ENCODE measurements around the gene NUDT16L1.

Gene NUDT16L1

GRCh38 chr16:4693296-4693955, at the start of gene NUDT16L1:
TSS of gene NUDT16L1 (plus strand) at chr16:4693562. CDS start at chr16:4693727, 165 bp downstream.
- peak; percentile 92 to 94 for DNase-seq (ENCODE audit: low read depth in 2 of 2)

- no peak for DNase-seq (ENCODE audit: low read depth in 2 of 2)
These were observed 46.4 kb upstream of the NUDT16L1 start for GRCh38 chr16:4646773-4647643.

GRCh38 chr16:4647644-4647980, 45.8 kb upstream of the NUDT16L1 start:
- DNase-seq (ENCODE audit: low read depth in 2 of 2): no peak

DNA sequence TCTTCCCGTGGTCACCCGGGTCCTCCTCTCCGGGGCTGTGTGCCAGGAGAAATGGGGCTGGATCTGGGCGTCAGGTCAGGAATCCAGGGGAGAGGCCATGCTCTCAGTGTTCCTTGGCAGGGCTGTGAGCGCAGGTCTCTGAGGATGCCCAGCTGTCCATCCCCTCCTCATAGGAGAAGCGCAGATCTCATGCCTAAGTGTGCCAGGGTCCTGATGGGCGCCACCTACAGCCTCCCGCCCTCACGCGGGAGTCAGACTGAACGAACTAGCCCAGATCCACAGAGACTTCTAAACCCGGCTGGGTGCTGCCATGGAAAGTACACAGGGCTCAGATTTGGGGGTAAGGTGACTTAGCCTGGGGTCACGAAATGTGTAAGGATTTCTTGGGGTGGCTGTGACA, 44.4 kb upstream of the NUDT16L1 start:
- DNase-seq (ENCODE audit: low read depth in 2 of 2): no peak

DNA sequence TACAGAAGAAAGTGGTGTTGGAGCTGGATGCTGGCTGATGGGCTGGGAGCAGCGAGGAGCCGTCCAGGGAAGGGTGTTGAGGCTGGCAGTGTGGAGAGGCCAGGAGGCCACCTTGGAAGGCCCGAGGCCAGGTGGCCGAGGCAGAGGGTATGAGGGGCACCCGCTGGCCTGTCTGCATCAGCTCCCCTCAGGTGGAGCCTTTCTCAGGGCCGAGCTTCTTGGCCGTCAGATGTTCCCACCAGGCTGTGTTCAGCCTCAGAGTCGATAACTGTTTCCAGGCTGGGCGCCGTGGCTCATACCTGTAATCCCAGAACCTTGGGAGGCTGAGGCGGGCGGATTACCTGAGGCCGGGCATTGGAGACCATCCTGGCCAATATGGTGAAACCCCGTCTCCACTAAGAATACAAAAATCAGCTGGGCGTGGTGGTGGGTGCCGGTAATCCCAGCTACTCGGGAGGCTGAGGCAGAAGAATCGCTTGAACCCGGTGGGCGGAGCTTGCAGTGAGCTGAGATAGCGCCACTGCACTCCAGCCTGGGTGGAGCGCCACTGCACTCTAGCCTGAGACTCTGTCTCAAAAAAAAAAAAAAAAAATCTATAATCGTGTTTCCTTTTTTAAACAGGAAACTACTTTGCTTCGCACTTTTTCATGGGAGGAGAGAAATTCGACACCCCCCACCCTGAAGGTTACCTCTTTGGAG, 43.5 kb upstream of the NUDT16L1 start:
- DNase-seq (ENCODE audit: low read depth in 2 of 2): no peak

DNA sequence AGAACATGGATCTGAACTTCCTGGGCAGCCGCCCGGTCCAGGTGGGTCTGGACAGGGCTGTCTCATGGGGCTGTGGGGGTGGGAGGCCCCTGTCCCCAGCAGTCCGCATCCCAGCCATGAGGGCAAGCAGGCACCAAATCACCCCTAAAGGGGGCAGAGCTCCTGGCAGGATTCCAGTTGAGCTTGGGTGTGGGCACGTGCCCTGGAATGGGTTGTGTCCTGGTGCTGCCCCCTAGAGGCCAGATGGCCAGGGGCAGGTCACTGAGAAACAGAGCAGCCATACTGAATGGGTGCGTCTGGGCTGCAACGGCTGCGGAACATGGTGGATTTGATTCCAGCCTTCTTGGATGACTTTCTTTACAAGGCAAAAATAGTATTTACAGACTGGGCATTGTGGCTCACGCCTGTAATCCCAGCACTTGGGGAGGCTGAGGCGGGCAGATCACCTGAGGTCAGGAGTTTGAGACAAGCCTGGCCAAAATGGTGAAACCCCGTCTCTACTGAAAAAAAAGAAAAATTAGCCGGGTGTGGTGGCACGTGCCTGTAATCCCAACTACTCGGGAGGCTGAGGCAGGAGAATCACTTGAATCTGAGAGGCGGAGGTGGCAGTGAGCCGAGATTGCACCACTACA, 42.8 kb upstream of the NUDT16L1 start:
- DNase-seq (ENCODE audit: low read depth in 2 of 2): peak; percentile 39 to 56

GRCh38 chr16:4651827-4652226, 41.5 kb upstream of the NUDT16L1 start:
- no peak for DNase-seq (ENCODE audit: low read depth in 2 of 2)

GRCh38 chr16:4652561-4652960, 40.8 kb upstream of the NUDT16L1 start:
- no peak for DNase-seq (ENCODE audit: low read depth in 2 of 2)

- no peak for DNase-seq (ENCODE audit: low read depth in 2 of 2)
These were observed 39.1 kb upstream of the NUDT16L1 start for GRCh38 chr16:4654011-4654963.

GRCh38 chr16:4654964-4655590, 38.3 kb upstream of the NUDT16L1 start:
- DNase-seq (ENCODE audit: low read depth in 2 of 2): no peak

DNA sequence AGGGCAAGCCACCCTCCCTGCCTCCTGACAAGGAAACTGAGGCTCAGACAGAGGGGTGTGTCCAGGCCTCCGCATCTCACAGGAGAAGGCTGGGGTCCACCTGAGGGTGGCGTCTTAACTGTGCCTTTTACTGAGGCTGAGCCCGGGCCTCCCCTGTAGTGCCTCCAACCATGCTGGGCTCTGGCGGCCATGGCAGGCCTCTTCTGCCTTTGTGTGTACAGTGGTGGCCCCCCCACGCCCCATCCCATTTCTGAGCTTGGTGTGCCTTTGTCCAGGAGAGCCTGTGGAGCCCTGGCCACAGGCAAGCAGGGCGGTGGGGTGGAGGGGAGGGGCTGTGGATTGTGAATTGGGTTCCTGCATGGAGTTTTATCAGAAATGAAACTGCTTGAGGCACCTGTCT, 37.6 kb upstream of the NUDT16L1 start:
- DNase-seq (ENCODE audit: low read depth in 2 of 2): no peak

- DNase-seq (ENCODE audit: low read depth in 2 of 2): no peak
These were observed 37.1 kb upstream of the NUDT16L1 start for GRCh38 chr16:4656221-4656620.

DNA sequence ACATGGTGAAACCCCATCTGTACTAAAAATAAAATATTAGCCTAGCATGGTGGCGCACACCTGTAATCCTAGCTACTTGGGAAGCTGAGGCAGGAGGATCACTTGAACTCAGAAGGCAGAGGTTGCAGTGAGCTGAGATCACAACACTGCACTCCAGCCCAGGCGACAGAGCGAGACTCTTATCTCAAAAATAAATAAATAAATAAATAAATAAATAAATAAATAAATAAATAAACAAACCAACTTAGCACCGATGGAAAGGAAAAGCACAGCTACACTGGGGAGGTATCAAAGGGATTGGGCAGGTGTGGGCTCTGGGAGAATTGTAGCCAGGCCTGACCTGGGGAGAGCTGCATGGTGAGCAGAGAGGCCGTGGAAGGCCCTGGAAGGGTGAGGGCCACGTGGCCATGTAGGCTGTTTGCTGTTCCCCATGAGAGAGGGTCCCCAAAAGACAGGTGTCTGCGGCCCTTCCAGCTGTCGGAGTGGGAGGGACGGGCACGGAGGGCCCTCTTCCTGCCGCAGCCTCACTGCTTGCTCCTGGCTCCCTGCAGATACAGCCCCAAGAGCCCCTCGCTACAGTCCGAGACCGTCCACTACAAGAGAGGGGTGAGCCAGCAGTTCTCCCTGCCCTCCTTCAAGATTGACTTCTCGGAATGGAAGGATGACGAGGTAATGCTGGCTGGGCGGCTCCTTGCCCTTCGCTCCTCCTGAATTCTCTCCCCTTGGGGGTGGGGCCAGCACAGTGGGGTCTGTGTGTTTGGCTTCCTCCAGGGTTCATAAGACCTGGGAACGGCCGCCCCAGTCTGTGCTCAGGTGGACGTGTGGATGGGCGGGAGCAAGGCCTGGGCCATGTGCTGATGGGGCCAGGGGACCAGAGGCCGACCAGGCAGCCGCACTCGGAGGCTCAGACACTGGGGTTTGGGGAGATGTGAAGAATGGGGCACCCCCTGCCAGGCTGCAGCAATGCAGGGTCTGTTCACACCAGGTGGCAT, 36.4 kb upstream of the NUDT16L1 start:
- DNase-seq (ENCODE audit: low read depth in 2 of 2): no peak

- DNase-seq (ENCODE audit: low read depth in 2 of 2): no peak
These were observed 33.7 kb upstream of the NUDT16L1 start for GRCh38 chr16:4659363-4660353.

DNA sequence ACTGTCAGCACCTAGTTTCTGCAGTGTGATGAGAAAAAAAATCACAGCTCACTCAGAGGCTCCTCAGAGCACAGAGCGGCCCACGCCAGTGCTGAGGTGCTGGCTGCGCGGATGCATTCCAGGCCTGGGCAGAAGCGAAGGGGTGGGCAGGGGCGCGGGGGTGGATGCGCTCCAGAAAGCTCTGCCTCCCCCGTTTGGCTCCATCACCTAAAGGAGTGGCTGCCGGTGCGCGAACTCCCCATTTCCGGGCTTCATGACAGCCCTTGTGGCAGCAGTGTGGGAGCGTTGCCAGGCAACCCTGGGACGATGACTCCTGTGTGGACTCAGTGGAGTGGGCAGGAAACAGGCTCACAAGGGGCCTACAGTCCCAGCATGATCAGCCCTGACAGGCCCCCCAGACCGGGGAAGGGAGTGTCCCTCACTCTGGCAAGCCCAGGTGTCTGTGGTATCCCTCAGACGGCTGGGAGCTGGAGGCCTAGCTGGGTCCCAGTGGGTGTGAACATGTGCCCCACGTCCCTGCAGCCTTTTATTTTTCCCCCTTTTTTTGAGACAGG, 32.8 kb upstream of the NUDT16L1 start:
- peak in 1 of 2 donors; percentile 31 for DNase-seq (ENCODE audit: low read depth in 2 of 2)

DNA sequence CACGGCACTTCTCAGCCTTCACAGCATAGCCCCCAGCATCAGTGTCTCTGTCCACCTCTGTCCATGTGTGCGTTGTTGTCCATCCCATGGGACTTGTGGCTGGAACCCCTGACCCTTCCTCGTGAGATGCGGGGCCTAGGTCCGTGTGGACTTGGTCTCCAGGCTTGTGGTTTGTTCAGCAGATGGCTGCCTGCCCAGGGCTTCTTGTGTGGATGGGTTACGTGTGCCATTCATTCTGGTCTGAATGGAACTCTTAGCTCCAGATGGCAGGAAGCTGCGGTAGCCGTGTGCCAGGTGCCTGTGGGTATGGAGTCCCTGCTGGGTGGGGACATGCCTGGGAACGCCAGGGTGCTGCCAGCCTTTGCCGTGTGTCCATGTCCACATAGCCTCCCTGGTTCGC, 31.7 kb upstream of the NUDT16L1 start:
- DNase-seq (ENCODE audit: low read depth in 2 of 2): no peak

DNA sequence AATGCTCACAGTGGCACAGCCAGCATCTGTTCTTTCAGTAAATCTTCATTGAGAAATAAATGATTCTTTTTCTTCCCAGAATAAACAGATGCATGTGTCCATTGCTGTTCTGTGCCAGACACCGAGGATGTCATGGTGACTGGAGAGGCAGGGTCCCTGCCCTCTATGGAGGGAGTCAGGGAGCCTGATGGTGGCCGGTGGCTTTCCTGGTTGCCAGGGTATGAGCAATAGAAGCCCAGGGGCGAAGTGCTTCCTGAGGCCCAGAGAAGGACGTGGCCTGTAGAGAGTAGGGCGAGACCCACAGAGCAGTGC, 29.9 kb upstream of the NUDT16L1 start:
- DNase-seq (ENCODE audit: low read depth in 2 of 2): no peak

Data from stimulated activated CD4-positive, alpha-beta T cell treated with anti-CD3 and anti-CD28 coated beads, Interleukin-1b, Interleukin-23, amount 100 ng/mL, for 1 hour (primary cell).